Measurements from ENCODE around the gene PROB1. TPM values are rescaled to one million over a fixed set of nuclear protein-coding genes. Genes with fewer than 3 reads are reported as not detected.

PROB1 gene
- total and polyA plus RNA-seq, 2 of the 8 experiments (the other 6 are each of a cell fraction or from before 2014, with no cell fraction given) = 0.89 to 3.1 TPM

DNA sequence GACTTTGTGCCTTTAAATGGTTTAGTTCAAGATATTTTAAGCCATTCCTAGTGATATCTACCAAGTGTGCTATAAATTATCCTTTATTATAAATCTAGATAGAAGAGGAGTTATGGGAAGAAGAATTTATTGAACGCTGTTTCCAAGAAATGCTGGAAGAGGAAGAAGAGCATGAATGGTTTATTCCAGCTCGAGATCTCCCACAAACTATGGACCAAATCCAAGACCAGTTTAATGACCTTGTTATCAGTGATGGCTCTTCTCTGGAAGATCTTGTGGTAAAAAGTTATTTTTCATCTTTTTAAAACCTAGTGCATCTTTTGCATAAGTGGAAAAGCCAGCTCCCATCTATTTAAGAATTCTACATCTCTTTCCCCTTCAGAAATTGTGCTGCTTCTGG lies 30.4 kb downstream of the PROB1 start:
- H4K91ac ChIP-seq (replicated peaks; ENCODE audit: insufficient read length, low read length) = no peak overlapping the region
- H3K9me3 ChIP-seq (ENCODE audit: insufficient read depth in 2 of 2, low read depth in 1 of 2, low read length in 1 of 2) = no peaks in the 10 kb centered on the region
- peaks cover 5% of the 10 kb centered on the region; the same call in 1 of the 2 replicates for H3K79me1 ChIP-seq (ENCODE audit: low read depth, low read length)
- H3K56ac ChIP-seq (replicated peaks; ENCODE audit: insufficient read length, low read depth, low read length) = no peak overlapping the region
- peaks cover 21 to 53% (median 42%) of the 10 kb centered on the region in 4 experiments for H3K36me3 ChIP-seq (ENCODE audit: control insufficient read depth in 2 of 4, insufficient read depth in 4 of 4, low read length in 3 of 4)
- no peak overlapping the region for H3K4me3 ChIP-seq (ENCODE audit: extremely low read depth in 1 of 4, insufficient read depth in 2 of 4, low read depth in 3 of 4, low read length in 4 of 4)
- no peak overlapping the region for H2AK5ac ChIP-seq (ENCODE audit: low read depth, low read length)
- no peaks in the 10 kb centered on the region for H3K27me3 ChIP-seq (replicated peaks in 1 of 4; ENCODE audit: control insufficient read depth in 3 of 4, extremely low read depth in 1 of 4, insufficient read depth in 3 of 4, low read length in 3 of 4)
- DNase-seq (ENCODE audit: low read depth in 1 of 2, low spot score in 2 of 2) (no peak), FAIRE-seq (no peak)
- WGBS, 2 experiments (ENCODE audit: extremely low coverage in 1 of 2, insufficient coverage in 1 of 2, insufficient read length in 1 of 2, insufficient replicate concordance in 2 of 2, low coverage in 1 of 2, low lambda C conversion rate in 2 of 2, missing lambda C conversion rate in 1 of 2) = 89% methylated on average over 2 of the region's 2 CpGs; no CpG with 5 or more reads in 1 of the 2 experiments
- no peak overlapping the region for H2BK120ac ChIP-seq (replicated peaks; ENCODE audit: low read depth, low read length)
- no peak overlapping the region for H3K18ac ChIP-seq (ENCODE audit: extremely low read depth, low read length)
- no peak overlapping the region; the same call in 1 of the 2 replicates for H4K8ac ChIP-seq (ENCODE audit: extremely low read depth, insufficient read depth, low read length)
- H2BK15ac ChIP-seq (ENCODE audit: low read length) = no peak overlapping the region
- H4K5ac ChIP-seq (ENCODE audit: insufficient read length, low read depth, low read length) = no peak overlapping the region
- no peak overlapping the region for H3K23ac ChIP-seq (ENCODE audit: insufficient read length)
- H3K79me2 ChIP-seq (ENCODE audit: control insufficient read depth in 1 of 2, insufficient read depth in 2 of 2, low read length in 2 of 2) = peaks cover 0 to 27% of the 10 kb centered on the region in 2 experiments; a peak in 2 of 4 replicates
- H2BK20ac ChIP-seq (ENCODE audit: low read length) = no peak overlapping the region
- no peak overlapping the region for H2BK5ac ChIP-seq (ENCODE audit: low read depth, low read length)
- ChIA-PET CTCF (ENCODE audit: partially characterized antibody) (no interaction called here), POLR2A (ENCODE audit: partially characterized antibody) (interaction anchor here (0.8 to 2.3 kb wide), 3 partner anchors 9 to 32 kb away, joined by 3 to 8 read pairs (median 5); no protein-coding TSS in a partner anchor)
- H3K14ac ChIP-seq (ENCODE audit: insufficient read length) = no peak overlapping the region
- no peak overlapping the region for H3K9ac ChIP-seq (replicated peaks in 1 of 4; ENCODE audit: extremely low read depth in 1 of 4, low read depth in 3 of 4, low read length in 3 of 4)
- no peaks in the 10 kb centered on the region for H3K23me2 ChIP-seq (ENCODE audit: low read depth, low read length)
- no peak overlapping the region for H2BK12ac ChIP-seq (ENCODE audit: low read depth, low read length)
- no peak overlapping the region for H2AFZ ChIP-seq (ENCODE audit: low read length)
- H3K4me1 ChIP-seq (replicated peaks in 1 of 4; ENCODE audit: control insufficient read depth in 3 of 4, insufficient read depth in 4 of 4, low read length in 3 of 4) = no peaks in the 10 kb centered on the region
- H3K4me2 ChIP-seq (ENCODE audit: insufficient read depth in 1 of 2, low read depth in 2 of 2, low read length in 2 of 2) = no peak overlapping the region
- peaks cover 2 to 4% of the 10 kb centered on the region in 2 experiments for H4K20me1 ChIP-seq (replicated peaks in 1 of 2; ENCODE audit: control insufficient read depth in 1 of 2, insufficient read depth in 2 of 2, low read length in 2 of 2)
- no peak overlapping the region for H3K4ac ChIP-seq (replicated peaks; ENCODE audit: insufficient read length, low read depth, low read length)
- H3K27ac ChIP-seq (ENCODE audit: low read depth, low read length) = no peak overlapping the region
